H9 (cell line): ENCODE data around the gene BLVRB. TPM values are rescaled to one million over a fixed set of nuclear protein-coding genes. Genes with fewer than 3 reads are reported as not detected.
A peak's percentile ranks its signal among the peaks of the same experiment; 100 is the strongest.

Source experiments
- DNase-seq: peaks from one replicate; pipeline ENCODE4 v3.0.0-alpha.2; 2017
- H2AFZ ChIP-seq: one replicate; pipeline ENCODE4 v1.6.1; 2013; ENCODE audit warnings: mild to moderate bottlenecking, low read length, control low read depth, moderate library complexity
- H2AK5ac ChIP-seq: 2 replicates; pipeline ENCODE4 v1.6.1; 2013; ENCODE audit warnings: low read length, control low read depth, mixed read lengths; ENCODE audit not compliant: insufficient read length
- H2BK120ac ChIP-seq: one replicate; pipeline ENCODE4 v1.6.1; 2013; ENCODE audit warnings: low read depth, mild to moderate bottlenecking, low read length, control low read depth, inconsistent platforms; ENCODE audit not compliant: poor library complexity, severe bottlenecking
- H2BK12ac ChIP-seq: 2 replicates; pipeline ENCODE4 v1.6.1; 2013; ENCODE audit warnings: low read length, control low read depth, mixed read lengths, low read depth; ENCODE audit not compliant: insufficient read length
- H2BK15ac ChIP-seq: 2 replicates; pipeline ENCODE4 v1.6.1; 2013; ENCODE audit warnings: low read depth, low read length, control low read depth
- H2BK20ac ChIP-seq: one replicate; pipeline ENCODE4 v1.6.1; 2013; ENCODE audit warnings: low read depth, mild to moderate bottlenecking, low read length, control low read depth, inconsistent platforms; ENCODE audit not compliant: poor library complexity, severe bottlenecking
- H2BK5ac ChIP-seq: 2 replicates; pipeline ENCODE4 v1.6.1; 2013; ENCODE audit warnings: low read length, control low read depth, mixed read lengths; ENCODE audit not compliant: insufficient read length
- H3K14ac ChIP-seq: 2 replicates; pipeline ENCODE4 v1.6.1; 2013; ENCODE audit warnings: low read length, control low read depth; ENCODE audit not compliant: insufficient read depth
- H3K18ac ChIP-seq: 2 replicates; pipeline ENCODE4 v1.6.1; 2013; ENCODE audit warnings: low read depth, mild to moderate bottlenecking, mixed read lengths, low read length, control low read depth; ENCODE audit not compliant: insufficient read length
- H3K23ac ChIP-seq: 2 replicates; pipeline ENCODE4 v1.6.1; 2013; ENCODE audit warnings: low read length, control low read depth, mixed read lengths, low read depth; ENCODE audit not compliant: insufficient read length
- H3K23me2 ChIP-seq: 2 replicates; pipeline ENCODE4 v1.6.1; 2013; ENCODE audit warnings: low read depth, mild to moderate bottlenecking, mixed read lengths, low read length, control low read depth; ENCODE audit not compliant: insufficient read length, poor library complexity, severe bottlenecking
- H3K27ac ChIP-seq: 2 replicates; pipeline ENCODE4 v1.5.1; 2013; ENCODE audit warnings: low read length, control low read depth, mixed read lengths, low read depth; ENCODE audit not compliant: insufficient read length
- H3K27me3 ChIP-seq: 2 replicates; pipeline ENCODE4 v1.6.1; 2013; ENCODE audit warnings: low read length, control low read depth, inconsistent platforms; ENCODE audit not compliant: insufficient read depth
- H3K4ac ChIP-seq: 2 replicates; pipeline ENCODE4 v1.6.1; 2013; ENCODE audit warnings: low read depth, mild to moderate bottlenecking, control low read depth, inconsistent platforms, low read length, moderate library complexity
- H3K4me1 ChIP-seq: 2 replicates; pipeline ENCODE4 v1.6.1; 2013; ENCODE audit warnings: low read length, control low read depth, inconsistent platforms; ENCODE audit not compliant: insufficient read depth
- H3K4me2 ChIP-seq: 2 replicates; pipeline ENCODE4 v1.6.1; 2013; ENCODE audit warnings: low read length, control low read depth, mixed read lengths; ENCODE audit not compliant: insufficient read length, insufficient read depth
- H3K56ac ChIP-seq: 2 replicates; pipeline ENCODE4 v1.6.1; 2013; ENCODE audit warnings: low read depth, mild to moderate bottlenecking, mixed read lengths, low read length, control low read depth; ENCODE audit not compliant: insufficient read length
- H3K79me1 ChIP-seq: 2 replicates; pipeline ENCODE4 v1.6.1; 2013; ENCODE audit warnings: low read depth, mild to moderate bottlenecking, moderate library complexity, low read length, control low read depth, inconsistent platforms; ENCODE audit not compliant: insufficient read depth, poor library complexity, severe bottlenecking
- H3K79me2 ChIP-seq: 2 replicates; pipeline ENCODE4 v1.6.1; 2013; ENCODE audit warnings: low read length, control low read depth, inconsistent platforms; ENCODE audit not compliant: insufficient read depth
- H3K9ac ChIP-seq: 2 replicates; pipeline ENCODE4 v1.6.1; 2013; ENCODE audit warnings: low read length, control low read depth, mixed read lengths; ENCODE audit not compliant: insufficient read length; ENCODE audit errors: extremely low read depth
- H3K9me3 ChIP-seq: one replicate; pipeline ENCODE4 v1.6.1; 2013; ENCODE audit warnings: low read depth, low read length, inconsistent platforms; ENCODE audit not compliant: control insufficient read depth
- H3T11ph ChIP-seq: one replicate; pipeline ENCODE4 v1.6.1; 2013; ENCODE audit warnings: mild to moderate bottlenecking, low read length, control low read depth, inconsistent platforms
- H4K20me1 ChIP-seq: one replicate; pipeline ENCODE4 v1.6.1; 2013; ENCODE audit not compliant: control insufficient read depth, insufficient read length, insufficient read depth
- H4K5ac ChIP-seq: 2 replicates; pipeline ENCODE4 v1.6.1; 2013; ENCODE audit warnings: low read depth, mild to moderate bottlenecking, mixed read lengths, low read length, control low read depth; ENCODE audit not compliant: insufficient read length
- H4K8ac ChIP-seq: replicated peaks from 2 replicates; pipeline ENCODE4 v1.6.1; 2013; ENCODE audit warnings: low read length, control low read depth, mixed read lengths, low read depth; ENCODE audit not compliant: insufficient read length
- H4K91ac ChIP-seq: 2 replicates; pipeline ENCODE4 v1.6.1; 2013; ENCODE audit warnings: low read depth, mild to moderate bottlenecking, moderate library complexity, mixed read lengths, low read length, control low read depth; ENCODE audit not compliant: insufficient read length
- H3K27ac Mint-ChIP-seq, 3 experiments: 2 replicates in 2 of 3; 3 replicates in 1 of 3; pipeline ENCODE4 v1.8.0; 2020 to 2021; ENCODE audit warnings: mixed read lengths in 3 of 3, mild to moderate bottlenecking in 1 of 3, moderate library complexity in 1 of 3
- H3K27me3 Mint-ChIP-seq: 2 replicates; pipeline ENCODE4 v1.8.0; 2021; ENCODE audit warnings: low read depth, mild to moderate bottlenecking, moderate library complexity, mixed read lengths
- H3K36me3 Mint-ChIP-seq, 3 experiments: 2 replicates in 2 of 3; 3 replicates in 1 of 3; pipeline ENCODE4 v1.8.0; 2020 to 2021; ENCODE audit warnings: low read depth in 3 of 3, mixed read lengths in 3 of 3; ENCODE audit not compliant: insufficient read depth in 1 of 3
- H3K4me1 Mint-ChIP-seq, 2 experiments: 2 replicates each; pipeline ENCODE4 v1.8.0; 2020; ENCODE audit warnings: mixed read lengths in 2 of 2
- H3K4me3 Mint-ChIP-seq, 2 experiments: 2 replicates in 1 of 2; 3 replicates in 1 of 2; pipeline ENCODE4 v1.8.0; 2020 to 2021; ENCODE audit warnings: mild to moderate bottlenecking in 2 of 2, mixed read lengths in 2 of 2, moderate library complexity in 1 of 2
- H3K9me3 Mint-ChIP-seq, 2 experiments: 2 replicates in 1 of 2; 3 replicates in 1 of 2; pipeline ENCODE4 v1.8.0; 2020; ENCODE audit warnings: mild to moderate bottlenecking in 2 of 2, mixed read lengths in 2 of 2, moderate library complexity in 1 of 2
- CTCF ChIP-seq: fragments of 200-600 bp; sonication (generic); conservative IDR thresholded peaks from 3 replicates; pipeline ENCODE4 v1.8.0; 2021; ENCODE audit warnings: antibody characterized with exemption, mild to moderate bottlenecking
- WGBS: extraction: QIAGEN DNeasy Blood & Tissue Kit; methylation state at CpG from one replicate; pipeline ENCODE4 v1.1.7; 2013; ENCODE audit warnings: missing lambda C conversion rate, low lambda C conversion rate, mixed read lengths; ENCODE audit not compliant: insufficient read length; ENCODE audit errors: extremely low coverage; 5-methylcytosine and 5-hydroxymethylcytosine counted together
- total RNA-seq: library from RNA; stranded (reverse); gene quantifications from 2 replicates; pipeline ENCODE4 v1.2.1, GENCODE V29; 2021

BLVRB gene
- total RNA-seq, 1 experiment from 2014 or later = 27.9 TPM

GRCh38 chr19:40412866-40413265, 52.7 kb downstream of the BLVRB start:
- H3K14ac ChIP-seq = no peak overlapping the region
- H3T11ph ChIP-seq = no peak overlapping the region
- no peak overlapping the region for H4K91ac ChIP-seq
- H3K27me3 ChIP-seq = no peaks in the 10 kb centered on the region
- H2BK15ac ChIP-seq = no peak overlapping the region
- H4K8ac ChIP-seq = no peak overlapping the region
- no peaks in the 10 kb centered on the region for H3K79me1 ChIP-seq
- H2BK120ac ChIP-seq = no peak overlapping the region
- H3K4me2 ChIP-seq = peak overlapping the region; percentile 14
- no peak overlapping the region for H3K56ac ChIP-seq
- H3K27me3 Mint-ChIP-seq = peaks cover 5% of the 10 kb centered on the region
- no peaks in the 10 kb centered on the region for H3K36me3 Mint-ChIP-seq
- no peaks in the 10 kb centered on the region for H3K23me2 ChIP-seq
- H3K23ac ChIP-seq = no peak overlapping the region
- WGBS = no CpG with 5 or more reads among the region's 4 CpGs
- no peak overlapping the region for H3K4ac ChIP-seq
- no peak overlapping the region for H2AK5ac ChIP-seq
- peak overlapping the region; percentile 22 to 74 for H3K4me3 Mint-ChIP-seq
- peaks cover 3% of the 10 kb centered on the region; the same call in 1 of the 2 replicates for H3K4me1 ChIP-seq
- H2BK5ac ChIP-seq = no peak overlapping the region
- H3K27ac ChIP-seq = no peak overlapping the region
- H3K18ac ChIP-seq = no peak overlapping the region
- H3K9me3 ChIP-seq = no peaks in the 10 kb centered on the region
- no peaks in the 10 kb centered on the region for H3K79me2 ChIP-seq
- H2BK20ac ChIP-seq = no peak overlapping the region
- H3K9ac ChIP-seq = no peak overlapping the region
- no peaks in the 10 kb centered on the region for H4K20me1 ChIP-seq
- TF ChIP-seq CTCF = no peak
- H3K9me3 Mint-ChIP-seq = no peaks in the 10 kb centered on the region
- H3K27ac Mint-ChIP-seq = peak overlapping the region in 2 of 3 experiments; percentile 83 to 86; a peak in 3 of 7 replicates
- no peak for DNase-seq
- no peak overlapping the region for H2AFZ ChIP-seq
- H4K5ac ChIP-seq = no peak overlapping the region
- peaks cover 26 to 55% of the 10 kb centered on the region in 2 experiments for H3K4me1 Mint-ChIP-seq
- H2BK12ac ChIP-seq = no peak overlapping the region
